ENCODE results near the gene NTHL1.

The NTHL1 gene

GRCh38 chr16:2047330-2048115 is at the start of gene NTHL1, which contains the start of gene TSC2:
Gene NTHL1 (minus strand): TSS chr16:2047834. CDS start chr16:2047823, 11 bp downstream.
Gene TSC2 (plus strand): TSS chr16:2047985. CDS start chr16:2048616, 631 bp downstream.
- DNase-seq, result peak; percentile 93 to 97

DNA sequence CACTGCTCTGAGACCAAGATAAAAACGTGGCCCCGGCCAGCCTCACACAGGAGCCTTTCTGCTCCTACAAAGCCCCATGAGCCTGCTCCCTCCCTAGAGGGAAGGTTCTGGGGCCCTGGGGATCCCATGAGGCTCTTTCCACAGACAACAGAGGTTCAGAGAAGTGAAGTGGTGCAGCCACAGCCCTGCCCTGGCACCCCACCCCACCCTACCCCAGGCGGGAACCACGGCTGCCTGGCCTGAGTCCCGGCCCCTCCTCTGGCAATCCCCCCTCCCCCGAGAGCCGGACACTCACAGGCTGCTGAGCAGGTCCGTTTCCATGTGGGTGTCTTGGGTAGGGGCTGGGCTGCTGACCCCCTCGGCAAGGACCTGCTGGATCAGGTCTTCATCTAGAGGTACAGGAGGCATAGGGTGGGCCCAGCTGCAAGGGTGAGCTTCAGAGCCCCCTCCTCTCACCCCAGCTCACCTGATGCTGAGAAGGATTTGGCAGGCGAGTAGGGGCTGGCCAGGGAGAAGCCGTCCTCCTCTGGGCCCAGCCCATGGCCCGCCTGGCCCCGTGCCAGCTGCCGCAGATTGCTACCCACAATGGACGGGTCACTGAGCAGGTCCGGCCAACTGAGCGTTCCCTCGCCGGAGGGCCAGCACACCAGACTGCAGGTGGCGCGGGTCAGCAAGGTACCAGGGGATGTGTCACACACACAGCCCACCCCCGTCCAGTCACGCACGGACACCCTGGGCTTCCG is 49.4 kb upstream of the NTHL1 start:
- no peak for DNase-seq

GRCh38 chr16:2095918-2096582 is 48.4 kb upstream of the NTHL1 start:
- DNase-seq, result no peak

GRCh38 chr16:2095315-2095853 is 47.8 kb upstream of the NTHL1 start:
- DNase-seq, result no peak

DNA sequence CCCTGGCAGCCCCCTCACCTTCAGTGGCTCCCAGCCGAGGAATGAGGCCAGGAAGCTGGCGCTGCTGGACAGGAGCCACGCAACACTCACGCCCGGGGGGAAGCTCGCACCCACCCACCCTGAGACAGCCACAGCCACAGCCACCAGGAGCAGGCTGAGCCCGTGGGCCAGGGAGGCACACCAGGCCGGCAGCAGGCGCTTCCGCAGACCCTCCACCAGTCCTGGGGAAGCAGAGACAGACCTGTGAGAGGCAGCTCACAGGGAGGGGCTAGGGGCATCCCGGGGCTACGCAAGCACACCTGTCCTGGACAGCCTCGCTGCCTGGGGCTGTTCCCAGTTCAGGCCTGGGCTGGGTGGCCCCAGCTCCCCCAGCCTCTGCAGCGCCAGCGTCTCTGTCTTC is 46.2 kb upstream of the NTHL1 start:
- no peak for DNase-seq

- DNase-seq, result no peak
Measured at GRCh38 chr16:2092866-2093265, 45.2 kb upstream of the NTHL1 start.

- no peak for DNase-seq
Measured at GRCh38 chr16:2092256-2092620, 44.6 kb upstream of the NTHL1 start.

DNA sequence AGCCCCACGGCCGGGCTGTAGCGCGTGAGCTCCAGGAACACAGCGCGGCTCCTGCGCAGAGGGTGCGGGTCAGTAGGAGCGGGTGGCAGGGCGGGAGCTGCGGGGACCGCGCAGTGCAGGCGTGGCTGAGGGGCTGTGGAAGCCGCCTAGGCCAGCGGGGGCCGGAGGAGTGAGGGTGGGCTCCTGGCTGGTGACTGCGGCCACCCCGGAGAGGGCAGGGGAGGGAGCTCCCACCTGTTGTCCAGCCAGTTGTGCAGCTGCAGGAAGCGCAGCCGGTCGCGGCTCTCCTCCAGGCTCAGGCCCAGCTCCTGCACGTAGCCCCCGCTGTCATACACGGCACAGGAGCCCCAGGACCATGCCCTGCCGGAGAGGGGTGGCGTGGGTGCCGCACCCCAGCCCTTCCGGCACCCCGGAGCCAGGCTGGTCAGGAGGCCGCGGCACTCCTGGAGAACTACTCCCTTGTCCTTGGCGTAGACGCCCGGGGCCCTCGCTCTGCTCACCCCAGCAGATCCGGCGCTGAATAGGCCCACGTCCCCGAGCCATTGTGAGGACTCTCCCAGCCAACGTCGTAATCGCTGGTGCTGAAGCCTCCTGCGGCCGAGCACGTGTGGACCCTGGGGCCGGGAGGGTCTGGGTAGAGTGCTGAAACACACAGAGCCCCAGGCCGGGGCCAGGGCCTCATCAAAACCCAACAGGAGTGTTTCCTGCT is 44.1 kb upstream of the NTHL1 start:
- no peak for DNase-seq

DNA sequence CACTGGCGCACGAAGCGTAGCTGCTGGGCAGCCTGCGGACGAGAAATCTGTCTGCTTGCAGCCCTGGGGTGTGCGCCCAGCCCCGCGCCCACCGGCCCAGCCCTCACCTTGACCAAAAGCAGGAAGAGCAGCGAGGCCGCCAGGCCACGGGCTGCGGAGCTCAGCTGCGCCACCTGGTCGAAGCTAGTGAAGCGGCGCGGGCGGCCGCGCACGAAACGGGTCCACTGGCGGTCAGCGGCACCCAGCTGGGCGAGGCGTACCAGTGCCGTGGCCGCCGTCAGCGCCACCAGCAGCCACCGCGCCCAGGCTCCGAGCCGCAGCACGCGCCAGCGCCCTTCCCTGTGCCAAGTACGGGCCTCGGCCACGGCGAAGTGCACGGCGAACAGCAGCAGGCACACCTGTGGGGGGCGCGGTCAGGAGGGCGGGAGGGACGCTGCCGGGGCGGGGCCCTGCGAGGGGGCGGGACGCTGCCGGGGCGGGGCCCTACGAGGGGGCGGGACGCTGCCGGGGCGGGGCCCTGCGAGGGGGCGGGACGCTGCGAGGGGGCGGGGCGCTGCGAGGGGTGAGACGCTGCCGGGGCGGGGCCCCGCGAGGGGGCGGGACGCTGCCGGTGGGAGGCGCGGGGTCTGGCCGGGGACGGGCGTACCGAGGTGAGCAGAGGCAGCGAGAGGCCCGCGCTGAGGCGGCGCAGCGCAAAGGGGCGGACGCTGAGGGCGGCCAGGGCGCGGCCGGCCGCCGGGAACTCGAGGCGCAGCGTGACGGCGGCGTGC is 43.3 kb upstream of the NTHL1 start:
- peak; percentile 51 to 60 for DNase-seq

- no peak for DNase-seq
Measured at GRCh38 chr16:2090481-2090776, 42.8 kb upstream of the NTHL1 start.

DNA sequence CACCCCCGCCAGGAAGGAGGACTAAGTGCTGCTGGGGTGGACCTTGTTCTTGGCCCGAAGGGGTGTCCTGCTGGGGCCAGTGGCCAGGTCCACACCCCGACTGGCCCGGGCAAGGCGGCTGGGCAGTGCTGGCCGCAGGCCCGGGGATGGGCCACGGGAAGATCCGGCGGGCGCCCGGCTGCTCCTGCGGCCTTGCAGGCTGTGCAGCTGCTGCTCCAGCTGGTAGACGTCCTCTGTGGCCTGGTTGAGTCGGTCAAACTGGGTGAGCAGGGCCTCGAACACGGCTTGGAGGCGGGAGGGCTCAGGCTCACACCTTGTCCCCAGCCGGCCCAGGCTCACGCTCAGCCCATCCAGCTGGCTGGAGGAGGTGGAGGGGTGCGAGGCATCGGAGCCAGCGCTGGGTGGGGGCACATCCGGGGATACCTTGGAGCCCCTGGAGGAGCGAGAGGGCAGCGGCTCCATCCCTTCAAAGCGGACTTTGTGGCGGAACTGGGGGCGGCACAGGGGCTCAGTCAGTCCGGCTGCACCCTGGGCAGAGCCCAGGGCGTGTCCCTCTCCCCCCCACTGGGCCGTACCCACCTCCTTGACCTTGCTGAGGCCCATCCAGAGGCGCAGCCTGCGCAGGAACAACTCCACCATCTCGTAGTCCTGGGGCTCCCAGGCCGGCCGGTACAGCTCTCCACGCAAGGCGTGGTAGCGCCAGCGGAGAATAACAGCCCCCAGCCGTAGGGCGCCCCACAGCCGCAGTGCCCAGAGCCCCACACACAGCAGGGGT is 42.3 kb upstream of the NTHL1 start:
- no peak for DNase-seq

GRCh38 chr16:2088759-2089358 is 41.2 kb upstream of the NTHL1 start:
- no peak for DNase-seq

DNA sequence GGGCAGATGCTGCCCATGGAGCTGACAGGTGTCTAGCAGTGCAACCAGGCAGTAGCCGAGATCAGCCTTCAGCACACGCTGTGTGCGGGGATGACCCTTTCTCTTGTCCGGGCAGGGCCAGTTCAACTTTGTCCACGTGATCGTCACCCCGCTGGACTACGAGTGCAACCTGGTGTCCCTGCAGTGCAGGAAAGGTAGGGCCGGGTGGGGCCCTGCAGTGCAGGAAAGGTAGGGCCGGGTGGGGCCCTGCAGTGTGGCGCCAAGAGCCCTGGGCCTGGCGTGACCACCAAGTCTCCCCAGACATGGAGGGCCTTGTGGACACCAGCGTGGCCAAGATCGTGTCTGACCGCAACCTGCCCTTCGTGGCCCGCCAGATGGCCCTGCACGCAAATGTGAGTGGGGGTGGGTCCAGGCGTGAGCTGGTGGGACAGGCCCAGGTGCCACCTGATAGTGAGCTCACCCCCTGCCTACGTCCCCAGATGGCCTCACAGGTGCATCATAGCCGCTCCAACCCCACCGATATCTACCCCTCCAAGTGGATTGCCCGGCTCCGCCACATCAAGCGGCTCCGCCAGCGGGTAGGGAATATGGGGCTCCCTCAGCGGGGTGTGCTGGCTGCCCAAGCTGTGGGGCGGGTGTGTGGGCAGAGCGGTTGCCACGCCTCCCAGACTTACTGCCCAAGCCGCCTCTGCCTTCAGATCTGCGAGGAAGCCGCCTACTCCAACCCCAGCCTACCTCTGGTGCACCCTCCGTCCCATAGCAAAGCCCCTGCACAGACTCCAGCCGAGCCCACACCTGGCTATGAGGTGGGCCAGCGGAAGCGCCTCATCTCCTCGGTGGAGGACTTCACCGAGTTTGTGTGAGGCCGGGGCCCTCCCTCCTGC is 40.4 kb upstream of the NTHL1 start:
- DNase-seq, result no peak

DNA sequence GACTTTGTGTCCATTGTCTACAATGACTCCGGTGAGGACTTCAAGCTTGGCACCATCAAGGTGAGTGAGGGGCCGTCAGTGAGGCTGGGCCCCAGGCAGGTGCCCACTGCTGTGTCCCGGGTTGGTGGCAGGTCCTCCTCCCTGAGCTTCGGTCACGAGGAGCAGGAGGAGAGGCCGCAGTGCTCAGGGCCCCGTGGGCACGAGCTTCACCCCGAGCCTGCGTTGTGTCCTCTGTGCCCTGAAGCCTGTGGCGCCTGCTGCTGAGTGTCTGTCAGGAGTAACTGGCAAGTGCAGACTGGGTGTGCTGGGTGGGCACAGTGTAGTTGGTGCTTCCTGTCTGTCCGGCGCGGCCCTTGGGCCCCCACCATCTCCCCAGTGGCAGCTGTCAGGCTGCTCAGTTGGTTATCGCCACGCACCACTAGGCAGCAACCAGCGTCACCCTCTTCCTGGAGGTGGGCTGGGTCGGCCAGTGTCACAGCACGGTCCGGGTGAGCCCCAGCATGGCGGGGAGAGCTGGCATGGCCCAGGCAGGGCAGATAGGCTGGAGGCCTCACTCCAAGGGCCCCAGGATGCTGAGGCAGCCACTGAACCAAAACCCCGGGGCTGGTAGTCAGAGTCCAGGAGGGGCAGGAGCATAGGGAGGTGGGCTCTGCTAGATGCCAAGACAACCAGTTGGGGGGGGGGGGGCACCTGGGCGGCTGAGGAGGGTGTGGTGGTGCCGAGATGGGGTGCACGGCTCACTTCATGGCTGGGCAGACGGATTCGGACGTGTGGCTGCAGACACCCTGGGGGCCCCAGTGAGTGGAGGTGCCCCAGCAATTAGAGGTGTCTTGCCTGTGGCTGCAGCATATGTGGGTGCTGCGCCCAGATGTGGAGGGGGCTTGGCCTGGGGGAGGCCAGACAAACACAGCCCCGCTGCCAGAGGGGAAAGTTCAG is 39.4 kb upstream of the NTHL1 start:
- DNase-seq, result no peak

DNA sequence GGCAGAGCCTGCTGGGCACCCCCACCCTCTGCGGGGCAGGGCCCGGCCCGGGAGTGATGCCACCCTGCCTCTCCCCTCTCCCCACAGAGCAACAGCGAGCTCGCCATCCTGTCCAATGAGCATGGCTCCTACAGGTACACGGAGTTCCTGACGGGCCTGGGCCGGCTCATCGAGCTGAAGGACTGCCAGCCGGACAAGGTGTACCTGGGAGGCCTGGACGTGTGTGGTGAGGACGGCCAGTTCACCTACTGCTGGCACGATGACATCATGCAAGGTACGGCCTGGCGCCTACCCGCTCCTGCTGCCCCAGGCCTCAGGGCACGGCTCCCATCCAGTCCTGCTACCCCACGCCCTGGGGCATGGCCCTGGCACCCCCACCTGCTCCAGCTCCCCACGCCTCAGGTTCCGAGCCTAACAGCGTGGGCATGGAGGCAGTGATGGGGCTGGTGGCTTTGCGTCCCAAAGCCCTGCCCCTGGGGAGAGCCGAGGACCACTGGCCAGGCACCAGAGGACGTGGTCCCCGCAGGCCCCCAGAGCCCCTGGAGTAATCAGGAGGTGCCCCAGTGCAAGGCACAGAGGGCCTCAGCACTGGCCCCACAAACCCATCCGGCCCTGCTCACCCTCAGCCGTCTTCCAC is 38.6 kb upstream of the NTHL1 start:
- no peak for DNase-seq

DNA sequence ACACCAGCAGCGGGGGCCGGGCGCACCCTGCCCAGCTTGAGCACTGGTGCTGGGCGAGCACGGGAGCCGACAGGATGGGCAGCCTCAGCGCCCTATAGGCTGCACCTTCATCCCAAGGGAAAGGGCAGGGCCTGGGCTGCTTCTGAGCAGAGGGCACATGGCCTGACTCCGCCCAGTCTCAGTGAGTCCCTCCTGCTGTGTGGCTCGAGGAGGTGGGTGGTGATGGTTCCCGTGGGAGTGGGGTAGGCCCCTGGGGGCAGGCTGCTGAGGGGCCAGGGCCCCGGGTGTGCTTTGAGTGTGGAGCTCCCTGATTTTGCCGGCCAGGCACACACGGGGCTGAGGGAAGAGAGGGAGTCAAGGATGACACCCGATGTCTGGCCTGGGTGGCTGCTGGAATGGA is 38.0 kb upstream of the NTHL1 start:
- DNase-seq, result no peak

DNA sequence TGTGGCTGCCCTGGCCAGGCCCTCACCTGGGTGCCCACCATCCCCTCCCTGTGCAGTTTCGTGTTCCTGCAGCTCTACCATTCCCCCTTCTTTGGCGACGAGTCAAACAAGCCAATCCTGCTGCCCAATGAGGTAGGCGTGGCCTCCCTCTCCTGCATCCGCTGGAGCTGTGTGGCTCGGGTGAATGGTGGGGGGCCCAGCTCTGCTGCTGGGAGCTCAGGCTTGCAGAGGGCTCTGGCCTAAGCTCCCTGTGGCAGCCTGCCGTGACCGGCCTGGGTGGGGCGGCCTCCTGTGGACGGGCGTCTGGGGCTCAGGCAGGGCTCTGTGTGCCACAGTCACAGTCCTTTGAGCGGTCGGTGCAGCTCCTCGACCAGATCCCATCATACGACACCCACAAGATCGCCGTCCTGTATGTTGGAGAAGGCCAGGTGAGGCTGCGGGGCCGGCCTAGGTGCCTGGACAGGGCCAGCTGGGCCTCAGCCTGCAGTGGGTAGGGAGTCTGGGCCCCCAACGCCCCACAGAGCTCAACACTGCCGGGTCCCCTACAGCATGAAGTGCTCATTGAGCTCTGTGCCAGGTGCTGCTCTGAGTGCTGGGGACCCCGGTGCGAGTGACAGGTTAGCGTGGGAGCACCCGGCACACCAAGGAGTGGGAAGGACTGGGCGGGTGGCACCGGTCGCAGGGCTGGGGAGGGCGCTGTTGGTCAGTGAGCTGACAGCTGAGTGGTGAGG is 37.4 kb upstream of the NTHL1 start:
- DNase-seq, result no peak
